H1 (cell line): ENCODE measurements around the gene MARK3. TPM values are rescaled to one million over a fixed set of nuclear protein-coding genes. Genes with fewer than 3 reads are reported as not detected.

Experiments
- TAF1 ChIP-seq: IDR thresholded peaks from 2 replicates; pipeline ENCODE4 v1.6.1; 2011; ENCODE audit warnings: mild to moderate bottlenecking, low read depth, low read length
- polyA plus RNA-seq, 7 experiments: library from polyadenylated mRNA; depleted of rRNA in 3 of 7; stranded (reverse) in 5 of 7; unstranded in 2 of 7; fragments of >200 nt in 5 of 7; fragments of 200-250 nt in 2 of 7; gene quantifications; 1 replicate in 5 of 7; 2 replicates in 1 of 7; 4 replicates in 1 of 7; pipeline versions ENCODE4 v1.2.1 to v1.2.3, GENCODE V29; 2011 to 2013; ENCODE audit warnings: missing spikeins in 2 of 7, mixed read lengths in 2 of 7
- total RNA-seq: library from RNA; stranded (reverse); fragmentation: NEBNext Ultra II Directional; extraction: Animal tissue kit (Norgen Biotek cat#: 25700); gene quantifications from 2 replicates; pipeline ENCODE4 v1.2.1, GENCODE V29; 2021

Gene MARK3
- total and polyA plus RNA-seq, 2 of the 8 experiments (the other 6 are each of a cell fraction or from before 2014, with no cell fraction given), result 39.4 to 76.9 TPM

GRCh38 chr14:103382376-103382775 lies 2.8 kb upstream of the MARK3 start (continued):
- no peak for TF ChIP-seq TAF1
